Measurements from ENCODE around the gene EIF2S3B.
"Not testable (repeated sequence)": the region's sequence is repeated elsewhere in the genome, so short reads cannot be mapped to it uniquely, and the experiment has no call there.

EIF2S3B gene

DNA sequence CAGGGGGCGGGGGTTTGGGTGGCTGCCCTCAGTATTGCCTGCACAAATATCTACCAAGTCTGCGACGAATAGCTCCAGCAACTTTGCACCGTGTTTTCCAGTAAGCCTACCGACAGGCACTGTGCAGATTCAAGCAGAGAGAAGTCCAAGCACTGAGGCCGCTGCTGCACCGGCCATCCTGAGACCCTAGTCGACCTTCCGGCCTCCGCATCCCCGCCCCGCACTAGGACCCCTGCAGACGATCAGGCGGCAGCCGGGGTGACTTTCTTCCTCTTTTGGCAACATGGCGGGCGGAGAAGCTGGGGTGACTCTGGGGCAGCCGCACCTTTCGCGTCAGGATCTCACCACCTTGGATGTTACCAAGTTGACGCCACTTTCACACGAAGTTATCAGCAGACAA, at the start of gene EIF2S3B:
EIF2S3B (plus strand) TSS at position 271 of the 400 bp plus-strand sequence; CDS start at position 284, 13 bp downstream.
- DNase-seq: no peak

GRCh38 chr12:10456856-10457255, 48.8 kb upstream of the EIF2S3B start:
- DNase-seq: no peak

DNA sequence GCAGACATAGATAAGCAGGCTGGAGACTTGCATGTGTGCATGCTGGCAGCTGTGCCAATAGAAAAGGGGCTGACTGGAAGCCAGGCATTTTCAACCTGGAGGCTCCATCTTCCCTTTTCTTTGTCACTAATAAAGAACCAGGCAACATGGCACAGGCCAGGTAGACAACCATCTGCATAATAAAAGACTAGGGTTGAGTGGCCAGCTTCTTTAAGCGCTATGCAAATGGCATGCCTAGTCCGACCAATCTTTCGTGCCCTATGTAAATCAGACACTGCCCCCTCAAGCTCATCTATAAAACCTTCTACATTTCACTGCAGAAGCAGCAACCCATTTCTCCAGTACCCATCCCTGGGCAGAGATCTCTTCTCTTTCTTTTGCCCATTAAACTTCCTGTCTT, 47.9 kb upstream of the EIF2S3B start:
- DNase-seq: no peak

DNA sequence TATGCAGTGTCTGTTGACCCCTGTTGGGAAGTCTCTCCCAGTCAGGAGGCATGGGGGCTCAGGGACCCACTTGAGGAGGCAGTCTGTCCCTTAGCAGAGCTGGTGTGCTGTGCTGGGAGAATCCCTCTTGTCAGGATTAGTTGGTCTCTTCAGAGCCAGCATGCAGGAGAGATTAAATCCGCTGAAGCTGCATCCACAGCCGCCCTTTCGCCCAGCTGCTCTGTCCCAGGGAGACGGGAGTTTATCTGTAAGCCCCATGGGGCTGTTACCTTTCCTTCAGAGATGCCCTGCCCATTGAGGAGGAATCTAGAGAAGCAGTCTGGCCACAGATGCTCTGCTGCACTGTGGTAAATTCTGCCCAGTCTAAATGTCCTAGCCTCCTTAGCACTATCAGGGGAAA, 39.4 kb upstream of the EIF2S3B start:
- DNase-seq: no peak

DNA sequence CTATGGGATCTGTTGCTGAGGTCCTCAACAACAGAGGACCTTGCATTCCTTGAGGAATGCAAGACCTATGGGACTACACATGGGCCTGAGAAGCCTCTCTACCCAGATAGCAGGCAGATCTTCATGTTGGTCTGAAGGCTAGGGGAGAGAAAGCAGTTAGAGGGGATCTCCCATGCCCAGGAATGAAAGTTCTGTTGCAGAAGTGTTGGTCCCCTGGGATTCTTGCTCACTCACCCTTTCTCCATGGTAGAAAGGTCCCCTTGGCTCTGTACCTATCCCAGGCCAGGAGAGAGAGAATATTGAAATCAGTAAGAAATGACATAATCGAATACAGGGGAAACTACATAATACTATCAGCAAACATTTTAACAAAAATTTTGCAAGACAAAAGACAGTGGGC, 36.0 kb upstream of the EIF2S3B start:
- no peak for DNase-seq

GRCh38 chr12:10472808-10473207, 32.9 kb upstream of the EIF2S3B start:
- not testable (repeated sequence) for DNase-seq

DNA sequence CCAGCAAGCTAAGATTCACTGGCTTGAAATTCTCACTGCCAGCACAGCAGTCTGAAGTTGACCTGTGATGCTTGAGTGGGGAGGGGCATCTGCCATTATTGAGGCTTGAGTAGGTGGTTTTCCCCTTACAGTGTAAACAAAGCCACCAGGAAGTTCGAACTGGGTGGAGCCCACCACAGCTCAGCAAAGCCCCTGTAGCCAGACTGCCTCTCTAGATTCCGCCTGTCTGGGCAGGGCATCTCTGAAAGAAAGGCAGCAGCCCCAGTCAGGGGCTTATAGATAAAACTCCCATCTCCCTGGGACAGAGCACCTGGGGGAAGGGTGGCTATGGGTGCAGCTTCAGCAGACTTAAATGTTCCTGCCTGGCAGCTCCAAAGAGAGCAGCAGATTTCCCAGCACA, 23.8 kb upstream of the EIF2S3B start:
- DNase-seq: not testable (repeated sequence)

DNA sequence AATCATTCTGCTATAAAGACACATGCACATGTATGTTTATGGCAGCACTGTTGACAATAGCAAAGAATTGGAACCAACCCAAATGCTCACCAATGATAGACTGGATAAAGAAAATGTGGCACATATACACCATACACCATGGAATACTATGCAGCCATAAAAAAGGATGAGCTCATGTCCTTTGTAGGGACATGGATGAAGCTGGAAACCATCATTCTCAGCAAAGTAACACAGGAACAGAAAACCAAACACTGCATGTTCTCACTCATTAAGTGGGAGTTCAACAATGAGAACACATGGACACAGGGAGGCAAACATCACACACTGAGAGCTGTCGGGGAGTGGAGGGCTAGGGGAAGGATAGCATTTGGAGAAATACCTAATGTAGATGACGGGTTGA, 18.4 kb upstream of the EIF2S3B start:
- not testable (repeated sequence) for DNase-seq

DNA sequence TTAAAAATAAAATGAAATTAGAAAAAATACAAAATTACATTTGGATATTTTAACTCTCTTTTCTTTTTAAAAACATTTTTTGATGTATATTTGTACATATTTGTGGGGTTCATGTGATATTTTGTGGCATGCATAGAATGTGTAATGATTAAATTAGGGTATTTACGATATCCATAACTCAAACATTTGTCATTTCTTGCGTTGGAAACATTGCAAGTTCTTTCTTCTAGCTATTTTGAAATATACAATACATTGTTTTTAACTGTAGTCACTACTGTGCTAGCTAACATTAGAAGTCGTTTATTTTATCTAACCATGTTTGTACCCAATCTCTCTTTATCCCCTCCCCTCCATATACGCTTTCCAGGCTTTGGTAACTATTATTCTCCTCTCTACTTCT, 13.9 kb upstream of the EIF2S3B start:
- DNase-seq: no peak

- DNase-seq: peak; percentile 47
Observed at GRCh38 chr12:10497602-10498001, 8.1 kb upstream of the EIF2S3B start.

DNA sequence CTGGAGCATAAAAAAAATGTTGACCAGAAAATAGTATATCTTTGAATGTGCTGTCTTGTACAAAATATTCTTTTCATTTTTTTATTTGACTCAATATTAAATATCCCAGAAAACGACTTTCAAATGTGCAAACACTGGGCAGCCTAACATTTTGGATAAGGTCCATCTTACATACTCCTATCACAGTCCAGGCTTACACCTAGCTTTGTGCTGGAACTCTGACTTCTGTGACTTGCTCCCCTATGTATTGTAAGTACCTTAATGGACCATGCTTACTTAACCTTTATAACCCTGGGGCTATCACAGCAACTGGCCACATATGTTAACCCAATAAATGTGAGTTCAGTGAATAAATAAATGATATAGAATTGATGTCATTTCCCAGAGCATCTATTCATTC, 7.6 kb upstream of the EIF2S3B start:
- DNase-seq: no peak

- DNase-seq: no peak
Observed at GRCh38 chr12:10501030-10501429, 4.7 kb upstream of the EIF2S3B start.

- no peak for DNase-seq
Observed at GRCh38 chr12:10503460-10503859, 2.2 kb upstream of the EIF2S3B start.

DNA sequence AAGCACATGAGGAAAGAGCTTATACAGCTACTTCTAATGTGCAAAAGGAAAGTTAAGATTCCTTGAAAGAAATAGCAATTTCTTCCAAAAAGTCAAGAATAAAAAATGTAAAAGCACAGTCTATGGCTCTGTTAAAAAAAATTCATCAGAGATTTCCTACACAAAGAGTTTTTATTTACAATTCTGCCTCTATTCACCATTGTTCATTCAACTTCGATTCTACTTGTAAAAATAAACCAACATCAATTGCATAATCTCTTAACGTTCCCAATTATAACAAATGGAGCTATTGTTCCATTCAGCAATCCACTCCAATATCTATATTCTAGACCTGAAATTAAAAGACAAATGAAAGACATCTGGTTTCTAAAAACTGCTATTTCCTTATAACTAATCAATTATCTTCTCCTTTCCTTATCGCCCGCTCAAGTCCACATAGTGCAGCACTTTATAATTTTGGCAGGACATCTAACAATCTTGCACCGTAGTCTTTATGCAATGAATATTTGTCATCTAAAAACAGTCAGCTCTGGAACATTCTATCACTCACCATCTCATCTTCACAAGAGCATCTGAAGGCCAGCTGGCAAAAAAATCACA, 6.2 kb downstream of the EIF2S3B start:
- DNase-seq: no peak

DNA sequence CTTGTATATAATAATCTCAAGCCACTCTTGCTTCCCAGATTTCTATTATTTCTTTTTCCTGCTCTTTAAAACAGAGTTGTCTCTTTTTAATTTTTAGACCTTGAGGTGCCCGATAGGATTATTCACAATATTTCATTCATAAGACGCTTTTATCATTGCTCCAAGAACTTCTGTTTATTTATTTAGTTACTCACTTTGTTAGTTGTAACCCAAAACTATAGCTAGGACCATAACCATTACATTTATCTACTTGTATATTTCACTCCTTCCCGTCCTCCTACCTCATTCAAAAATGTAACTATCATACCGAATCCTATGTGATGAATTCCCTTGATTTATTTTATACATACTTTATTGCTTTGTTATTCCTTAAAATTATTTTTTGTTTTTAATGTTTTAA, 7.1 kb downstream of the EIF2S3B start:
- no peak for DNase-seq

DNA sequence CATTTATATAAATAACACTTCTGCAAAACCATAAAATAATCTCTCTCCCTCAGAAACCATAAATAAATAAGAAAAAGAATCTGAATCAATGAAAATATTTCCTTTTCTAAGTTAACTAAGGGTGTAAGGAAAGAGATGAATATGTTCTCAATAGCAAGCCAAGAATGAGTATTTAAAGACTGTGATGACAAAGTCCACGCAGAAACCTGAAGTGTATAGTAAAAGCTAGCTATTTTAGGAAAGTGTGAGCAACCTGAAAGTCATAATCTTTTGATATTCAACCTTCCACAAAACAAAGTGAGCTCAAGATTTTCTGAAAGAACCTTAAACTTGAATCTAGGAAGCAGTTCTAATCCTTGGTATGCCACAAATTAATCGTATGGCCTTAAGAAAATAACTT, 15.9 kb downstream of the EIF2S3B start:
- DNase-seq: no peak

DNA sequence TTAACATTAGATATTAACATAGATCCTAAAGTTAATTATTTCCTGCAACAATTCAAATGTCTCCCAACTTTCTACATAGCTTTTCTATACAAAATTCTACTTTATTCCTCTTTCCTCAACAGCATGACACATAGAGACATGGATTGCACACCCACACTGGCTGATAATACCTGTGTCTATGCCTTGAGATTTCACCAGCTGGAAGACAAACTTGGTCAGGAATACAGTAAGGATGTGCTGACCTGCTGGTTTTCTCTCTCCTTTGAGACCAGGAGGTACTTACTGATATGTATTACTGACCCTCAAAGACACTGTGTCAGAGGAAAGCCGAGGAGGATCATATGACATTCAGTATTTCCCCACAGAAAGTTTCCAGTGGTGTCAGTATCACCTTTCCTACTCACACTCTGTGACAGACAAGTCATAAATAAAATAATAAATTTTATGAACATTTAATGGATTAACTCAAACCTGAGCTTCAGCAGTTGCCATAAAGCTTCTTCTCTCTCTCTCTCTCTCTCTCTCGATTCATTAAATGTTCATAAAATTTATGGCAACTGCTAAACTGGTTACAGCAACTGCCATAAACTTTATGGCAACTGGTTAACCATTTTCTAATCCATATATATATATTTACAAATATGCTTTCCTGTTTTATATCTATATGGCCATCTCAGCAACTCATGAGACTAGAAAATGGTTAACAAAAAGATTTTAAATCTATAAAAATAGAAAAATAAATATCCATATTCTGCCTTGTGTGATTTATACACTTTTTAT, 22.7 kb downstream of the EIF2S3B start:
- no peak for DNase-seq

DNA sequence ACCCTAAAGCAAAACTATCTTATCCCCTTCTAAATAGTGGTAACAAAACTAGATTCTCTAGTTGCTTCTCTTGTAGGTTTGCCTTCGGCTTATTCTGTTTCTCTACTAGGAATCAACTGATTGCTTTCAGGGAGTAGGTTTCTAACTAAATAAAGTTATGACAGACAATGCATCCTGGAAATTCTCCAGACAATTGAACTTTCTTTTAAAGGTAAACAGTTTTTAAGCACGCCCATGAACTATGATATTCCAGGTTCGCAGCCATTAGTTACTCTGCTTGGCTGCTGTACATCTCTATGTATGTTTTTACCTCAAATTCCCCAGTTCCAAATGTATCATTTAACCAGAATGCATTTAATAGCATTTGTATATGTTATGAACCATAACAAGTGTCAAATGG, 23.9 kb downstream of the EIF2S3B start:
- no peak for DNase-seq

- DNase-seq: no peak
Observed at GRCh38 chr12:10537721-10538120, 32.0 kb downstream of the EIF2S3B start.

DNA sequence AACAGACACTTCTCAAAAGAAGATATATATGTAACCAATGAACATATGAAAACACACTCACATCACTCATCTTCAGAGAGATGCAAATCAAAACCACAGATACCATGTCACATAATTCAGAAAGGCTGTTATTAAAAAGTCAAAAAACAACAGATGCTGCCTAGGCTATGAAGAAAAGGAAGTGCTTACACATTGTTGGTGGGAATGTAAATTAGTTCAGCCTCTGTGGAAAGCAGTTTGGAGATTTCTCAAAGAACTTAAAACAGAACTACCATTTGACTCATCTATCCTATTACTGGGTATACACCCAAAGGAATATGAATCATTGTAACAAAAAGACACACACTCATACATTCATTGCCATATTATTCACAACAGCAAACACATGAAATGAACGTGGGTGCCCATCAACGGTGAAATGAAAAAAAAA, 35.1 kb downstream of the EIF2S3B start:
- peak; percentile 11 for DNase-seq

DNA sequence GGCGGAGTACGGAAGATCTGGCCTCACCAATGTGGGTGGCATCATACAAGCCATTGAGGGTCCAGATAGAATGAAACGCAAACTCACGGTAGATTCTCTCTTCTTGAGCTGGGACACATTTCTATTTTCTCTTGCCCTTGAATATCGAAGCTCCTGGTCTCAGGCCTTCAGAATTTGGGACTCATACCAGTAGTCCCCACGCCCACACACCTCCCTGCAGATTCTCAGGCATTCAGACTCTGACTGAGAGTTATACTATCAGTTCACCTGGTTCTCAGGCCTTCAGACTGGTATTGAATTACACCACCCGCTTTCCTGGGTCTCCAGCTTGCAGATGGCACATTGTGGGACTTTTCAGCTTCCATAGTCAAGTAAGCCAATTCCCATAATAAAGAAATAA, 37.8 kb downstream of the EIF2S3B start:
- DNase-seq: no peak

DNA sequence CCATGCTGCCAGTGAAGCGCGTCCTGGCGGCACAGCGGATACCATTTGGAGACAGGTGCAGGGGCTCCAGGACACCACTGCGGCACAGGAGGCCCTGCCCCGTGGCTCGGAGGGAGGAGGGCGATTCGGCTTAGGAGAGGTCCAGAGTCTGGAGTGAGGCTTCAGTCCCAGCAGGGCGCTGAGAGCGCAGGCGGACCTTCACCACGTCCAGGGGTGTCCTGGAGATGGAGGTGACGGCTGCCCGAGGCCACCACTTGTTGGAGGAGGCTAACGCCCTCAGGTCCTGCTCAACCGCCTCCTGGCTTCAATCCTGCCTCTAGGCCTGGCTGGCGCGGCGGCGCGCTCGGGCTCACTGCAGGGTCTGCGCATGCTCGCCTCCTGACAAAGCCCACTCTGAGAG, 45.7 kb downstream of the EIF2S3B start:
- DNase-seq: no peak

- DNase-seq: no peak
Observed at GRCh38 chr12:10553148-10553547, 47.5 kb downstream of the EIF2S3B start.

DNA sequence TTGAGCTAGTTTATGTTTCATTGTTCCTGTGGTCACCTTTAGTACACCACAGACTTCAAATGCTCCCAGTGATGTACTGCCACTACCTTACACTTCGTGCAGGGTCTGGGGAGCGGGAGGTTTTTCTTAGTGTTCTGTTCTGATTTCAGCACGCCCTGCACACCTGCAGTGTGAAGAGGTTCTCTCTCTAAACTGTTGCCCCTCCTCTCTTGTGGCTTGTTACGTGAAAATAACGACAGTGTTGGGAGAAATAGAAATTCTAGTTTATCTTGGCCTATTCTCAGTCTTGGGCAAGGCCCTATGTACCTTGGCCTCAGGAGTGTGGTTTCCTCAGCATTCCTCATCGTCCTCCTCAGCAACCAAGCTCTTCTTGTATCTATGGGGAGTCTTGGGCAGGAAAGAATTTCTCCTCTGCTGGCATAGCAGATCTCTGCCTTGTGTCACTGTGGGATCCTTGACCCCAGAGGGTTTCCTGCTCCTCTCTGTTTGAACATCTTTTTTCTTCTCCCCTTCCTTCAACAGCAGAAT, 48.6 kb downstream of the EIF2S3B start:
- no peak for DNase-seq

All from stimulated activated CD4-positive, alpha-beta T cell treated with anti-CD3 and anti-CD28 coated beads, Interleukin-15, amount 100 ng/mL, for 24 hours (primary cell).